ENCODE measurements around the gene SLC19A2. TPM values are rescaled to one million over a fixed set of nuclear protein-coding genes. Genes with fewer than 3 reads are reported as not detected.

The SLC19A2 gene, protein sequence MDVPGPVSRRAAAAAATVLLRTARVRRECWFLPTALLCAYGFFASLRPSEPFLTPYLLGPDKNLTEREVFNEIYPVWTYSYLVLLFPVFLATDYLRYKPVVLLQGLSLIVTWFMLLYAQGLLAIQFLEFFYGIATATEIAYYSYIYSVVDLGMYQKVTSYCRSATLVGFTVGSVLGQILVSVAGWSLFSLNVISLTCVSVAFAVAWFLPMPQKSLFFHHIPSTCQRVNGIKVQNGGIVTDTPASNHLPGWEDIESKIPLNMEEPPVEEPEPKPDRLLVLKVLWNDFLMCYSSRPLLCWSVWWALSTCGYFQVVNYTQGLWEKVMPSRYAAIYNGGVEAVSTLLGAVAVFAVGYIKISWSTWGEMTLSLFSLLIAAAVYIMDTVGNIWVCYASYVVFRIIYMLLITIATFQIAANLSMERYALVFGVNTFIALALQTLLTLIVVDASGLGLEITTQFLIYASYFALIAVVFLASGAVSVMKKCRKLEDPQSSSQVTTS
- 100 to 1,000 TPM in 1 of 2 donors, 10 to 100 TPM in 1; 87.4 to 106 TPM for total RNA-seq

GRCh38 chr1:169485431-169486280, at the start of gene SLC19A2:
SLC19A2 (minus strand) TSS chr1:169485944; CDS start chr1:169485766, 178 bp downstream.

DNA sequence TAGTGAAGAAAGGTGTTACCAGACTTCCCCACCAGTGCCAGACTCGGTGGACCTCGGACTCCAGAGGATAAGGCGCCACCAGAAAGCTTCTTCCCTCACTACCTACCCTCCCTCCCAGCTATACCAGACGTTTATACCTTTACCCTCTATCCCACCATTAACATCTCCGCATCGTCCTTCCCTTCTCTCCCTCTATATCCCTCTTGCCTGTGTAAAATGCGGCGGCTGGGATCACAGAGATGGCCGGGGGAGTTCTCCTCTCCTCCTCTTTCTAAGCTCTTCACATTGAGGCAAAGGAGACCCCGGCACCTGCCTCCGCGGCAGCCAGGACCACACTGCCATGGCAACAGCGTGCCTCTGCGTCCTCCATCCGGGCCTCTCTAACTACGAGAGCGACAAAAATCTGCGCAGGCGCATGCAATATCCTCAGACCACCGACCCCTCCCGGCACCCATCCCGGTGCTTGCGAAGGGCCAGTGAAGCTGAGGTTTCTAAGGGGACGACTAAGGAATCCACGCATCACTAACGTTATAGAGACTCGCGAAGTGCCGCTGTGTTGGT, 58.6 kb downstream of the SLC19A2 start, which contains the start of gene CCDC181:
Gene CCDC181 (minus strand): TSS at position 394 of the 561 bp plus-strand sequence. CDS start 2,547 bp downstream, outside the sequence.

Small RNA genes within 50 kb of the gene (small RNA-seq; reads per million reads assigned to genes)
- gene AL021068.2 = 0 reads per million in 2 donors

Other genes starting within 250 kb of the SLC19A2 start
- gene NME7, start 118.1 kb downstream of the SLC19A2 start, total RNA-seq = 10 to 100 TPM; 22.0 TPM
- 10 to 100 TPM; 38.3 to 51.3 TPM for gene BLZF1, start 117.7 kb downstream of the SLC19A2 start, total RNA-seq
- gene CCDC181, start 58.5 kb downstream of the SLC19A2 start, total RNA-seq = under 1 TPM; 0.33 to 0.69 TPM
- gene F5, start 100.5 kb upstream of the SLC19A2 start, total RNA-seq = not detected
- not detected for gene SELP, start 144.2 kb upstream of the SLC19A2 start, total RNA-seq
- under 1 TPM; under 0.01 to 0.67 TPM for gene SELL, start 225.7 kb upstream of the SLC19A2 start, total RNA-seq
- gene SELE, start 248.1 kb upstream of the SLC19A2 start, total RNA-seq = under 1 TPM in 1 of 2 donors, not detected in 1; under 0.01 TPM